Measurements from ENCODE around the gene RNF130. TPM values are rescaled to one million over a fixed set of nuclear protein-coding genes. Genes with fewer than 3 reads are reported as not detected.
A peak's percentile ranks its signal among the peaks of the same experiment; 100 is the strongest.

RNF130 gene
- total and polyA plus RNA-seq, 2 donors from 2014 or later, result 73.9 to 88.1 TPM

- DNase-seq (no peak), FAIRE-seq (no peak)
- no peaks in the 10 kb centered on the region for H3K9me3 ChIP-seq (ENCODE audit: control insufficient read depth in 2 of 3, insufficient read depth in 1 of 3, low read length in 3 of 3)
- peaks cover 0 to 6% (median 0%) of the 10 kb centered on the region in 3 donors for H3K4me1 ChIP-seq (ENCODE audit: control insufficient read depth in 2 of 3, insufficient read depth in 2 of 3, low read depth in 1 of 3, low read length in 3 of 3)
- no peaks in the 10 kb centered on the region for H3K27me3 ChIP-seq (ENCODE audit: control insufficient read depth, insufficient read depth, low read length)
- H3K36me3 ChIP-seq (ENCODE audit: control insufficient read depth in 2 of 3, insufficient read depth in 3 of 3, low read length in 3 of 3), result peaks cover 3 to 10% (median 7%) of the 10 kb centered on the region in 3 donors
- intact Hi-C loops (cut with DNase I), result no loop called here
- H3K4me3 ChIP-seq (ENCODE audit: low read length in 3 of 3), result no peak overlapping the region
- no peak for TF ChIP-seq CTCF (IDR thresholded peaks at IDR 0.05; ENCODE audit: borderline replicate concordance, extremely low read depth, insufficient read depth)
- no peak overlapping the region for H3K9ac ChIP-seq (ENCODE audit: low read length in 3 of 3)
- no peak overlapping the region for H3K27ac ChIP-seq (ENCODE audit: low read depth in 2 of 2, low read length in 2 of 2)
Observed at GRCh38 chr5:179905161-179905560, 166.4 kb downstream of the RNF130 start.

Small RNAs within 50 kb of the gene (microRNA-seq; reads per million reads assigned to microRNA genes)
- gene MIR340, result 135 reads per million, percentile 57 among the genes with 10 or more reads in this experiment

Other genes starting within 250 kb of the RNF130 start
- 36.6 TPM for gene MRNIP, start 212.9 kb downstream of the RNF130 start, total RNA-seq
- gene MRNIP, start 212.9 kb downstream of the RNF130 start, polyA plus RNA-seq (ENCODE audit: insufficient read depth, low read depth, low replicate concordance), result 25.3 TPM
- gene TBC1D9B, start 163.9 kb downstream of the RNF130 start, total RNA-seq, result 117 TPM
- gene TBC1D9B, start 163.9 kb downstream of the RNF130 start, polyA plus RNA-seq (ENCODE audit: insufficient read depth, low read depth, low replicate concordance), result 49.5 TPM
- 0.16 TPM for gene RASGEF1C, start 137.5 kb upstream of the RNF130 start, total RNA-seq
- gene RASGEF1C, start 137.5 kb upstream of the RNF130 start, polyA plus RNA-seq (ENCODE audit: insufficient read depth, low read depth, low replicate concordance), result 0.15 TPM
- gene MAPK9, start 220.3 kb upstream of the RNF130 start, total RNA-seq, result 30.9 TPM
- 17.3 TPM for gene MAPK9, start 220.3 kb upstream of the RNF130 start, polyA plus RNA-seq (ENCODE audit: insufficient read depth, low read depth, low replicate concordance)